Embryonic facial prominence (tissue), 1 donor: ENCODE measurements around the gene LRRC1.

Experiments used
- DNase-seq: peaks from one replicate; pipeline ENCODE4 v3.0.0-alpha.2; 2016; ENCODE audit errors: extremely low spot score

The LRRC1 gene

DNA sequence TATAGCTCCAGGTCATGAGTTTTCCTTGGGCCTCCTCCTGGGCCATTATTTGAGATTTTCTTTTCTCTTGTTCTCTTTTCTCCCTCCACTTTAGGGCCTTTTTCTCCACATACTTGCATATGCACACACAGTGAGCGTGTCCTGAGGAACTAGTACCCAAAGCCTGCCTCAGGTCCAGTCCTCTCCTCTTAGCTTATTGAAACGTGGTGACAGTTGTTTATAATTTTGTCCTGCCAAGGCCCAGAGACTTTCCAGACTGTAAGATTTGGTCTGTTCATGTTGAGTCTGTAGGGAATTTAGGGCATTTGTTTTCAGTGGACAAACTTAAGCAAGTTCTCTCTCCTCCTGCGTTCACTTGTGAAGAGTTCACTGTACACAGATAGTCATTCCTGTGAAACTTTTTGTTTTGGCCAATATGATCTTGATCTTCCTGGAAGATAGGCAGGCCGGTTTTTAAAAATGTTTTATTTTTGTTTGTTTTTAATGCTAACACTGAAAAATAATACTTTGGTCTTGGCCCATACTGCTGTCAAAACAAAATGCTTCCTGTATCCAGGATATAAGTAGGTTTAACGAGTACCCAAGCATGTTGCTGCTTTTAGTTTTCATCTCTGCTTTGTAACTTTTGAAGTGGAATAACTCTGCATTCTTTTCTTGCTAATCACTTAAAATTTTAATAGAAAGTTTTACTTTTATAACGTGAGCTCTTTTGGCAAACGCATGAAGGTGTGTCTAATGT is 20.7 kb downstream of the LRRC1 start:
- no peak for DNase-seq

DNA sequence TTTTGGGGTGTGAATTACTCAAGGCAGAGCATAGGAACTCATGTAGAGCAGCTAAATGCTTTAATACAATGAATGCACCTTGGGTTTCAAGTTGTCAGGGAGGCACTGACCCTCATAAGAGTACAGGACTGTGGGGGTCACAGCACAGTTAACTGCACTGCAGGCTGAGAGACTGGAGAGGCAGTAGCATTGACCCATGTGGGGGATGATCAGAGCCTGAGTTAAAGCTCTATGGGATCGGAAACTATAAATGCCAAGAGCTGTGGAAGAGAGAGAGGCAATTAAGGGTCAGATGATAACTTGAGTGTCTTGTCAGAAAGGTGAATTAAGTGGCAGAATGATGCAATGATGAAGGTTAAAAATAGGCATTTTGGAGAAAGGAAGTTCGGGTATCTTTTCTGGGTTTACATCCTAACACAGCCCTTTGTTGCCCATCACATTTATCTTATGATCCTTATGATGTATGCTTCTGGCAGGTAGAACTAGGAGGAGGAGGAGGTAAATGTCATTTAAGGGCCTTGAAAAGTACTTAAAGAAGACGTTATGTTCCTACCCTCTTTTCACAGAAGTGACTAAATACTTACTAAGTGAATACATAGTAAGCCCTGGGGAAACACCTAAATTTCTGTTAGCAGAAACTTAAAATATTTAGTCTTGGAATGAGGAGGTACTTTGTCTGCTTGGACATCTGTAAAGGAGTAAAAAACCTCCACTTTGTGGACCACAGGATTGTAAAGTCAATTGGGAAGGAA is 24.2 kb downstream of the LRRC1 start:
- DNase-seq = no peak

DNA sequence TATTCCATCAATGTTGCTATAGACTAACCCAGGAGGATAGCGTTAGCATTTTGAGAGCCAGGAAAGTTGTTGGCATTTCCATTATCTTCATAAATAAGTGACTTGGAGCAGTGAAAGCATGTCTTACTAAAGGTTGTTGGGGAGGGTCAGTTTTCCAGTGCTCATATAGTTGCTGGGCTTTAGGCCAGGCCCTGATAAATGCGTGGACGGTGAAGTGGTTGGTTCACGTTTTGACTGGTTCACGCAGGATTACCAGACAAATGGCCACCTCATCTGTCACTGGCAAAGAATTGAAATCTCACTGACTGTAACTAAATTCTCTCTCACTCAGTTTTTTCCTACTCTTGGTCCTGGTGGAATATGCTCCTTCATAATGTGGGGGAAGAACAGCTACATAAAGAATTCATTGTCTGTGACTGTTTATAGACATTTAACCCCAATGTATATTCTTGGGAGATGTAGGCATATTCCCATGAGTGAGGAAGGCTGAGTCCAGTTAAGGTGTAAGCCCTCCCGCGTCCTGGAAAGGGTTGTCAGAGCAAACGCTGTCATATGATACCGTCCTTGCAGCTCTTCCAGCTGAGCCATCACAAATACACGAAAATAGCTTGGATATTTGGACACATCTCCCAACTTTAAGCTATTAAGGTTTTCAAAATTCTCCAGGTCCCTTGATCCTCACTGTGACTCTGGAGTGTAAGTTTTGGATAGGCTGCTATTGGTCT is 27.8 kb downstream of the LRRC1 start:
- no peak for DNase-seq

DNA sequence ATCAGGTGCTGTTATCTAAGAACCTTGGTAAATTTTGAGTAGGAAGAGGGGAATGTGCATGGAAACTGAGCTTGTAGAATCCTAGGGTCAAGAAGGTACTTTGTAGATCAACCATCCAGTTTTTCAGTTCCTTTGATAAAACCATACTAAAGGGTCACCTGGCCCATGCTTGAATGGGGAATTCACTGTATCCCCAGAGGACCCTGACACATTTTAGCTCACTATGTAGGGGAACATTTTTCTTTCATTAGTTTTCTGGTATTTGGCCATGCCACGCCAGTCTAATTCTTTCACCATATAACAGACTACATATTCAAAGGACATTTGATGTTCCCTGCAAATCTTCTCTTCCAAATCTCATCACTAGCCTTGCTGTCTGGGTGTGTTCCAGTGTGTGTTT is 29.9 kb downstream of the LRRC1 start:
- DNase-seq = no peak

DNA sequence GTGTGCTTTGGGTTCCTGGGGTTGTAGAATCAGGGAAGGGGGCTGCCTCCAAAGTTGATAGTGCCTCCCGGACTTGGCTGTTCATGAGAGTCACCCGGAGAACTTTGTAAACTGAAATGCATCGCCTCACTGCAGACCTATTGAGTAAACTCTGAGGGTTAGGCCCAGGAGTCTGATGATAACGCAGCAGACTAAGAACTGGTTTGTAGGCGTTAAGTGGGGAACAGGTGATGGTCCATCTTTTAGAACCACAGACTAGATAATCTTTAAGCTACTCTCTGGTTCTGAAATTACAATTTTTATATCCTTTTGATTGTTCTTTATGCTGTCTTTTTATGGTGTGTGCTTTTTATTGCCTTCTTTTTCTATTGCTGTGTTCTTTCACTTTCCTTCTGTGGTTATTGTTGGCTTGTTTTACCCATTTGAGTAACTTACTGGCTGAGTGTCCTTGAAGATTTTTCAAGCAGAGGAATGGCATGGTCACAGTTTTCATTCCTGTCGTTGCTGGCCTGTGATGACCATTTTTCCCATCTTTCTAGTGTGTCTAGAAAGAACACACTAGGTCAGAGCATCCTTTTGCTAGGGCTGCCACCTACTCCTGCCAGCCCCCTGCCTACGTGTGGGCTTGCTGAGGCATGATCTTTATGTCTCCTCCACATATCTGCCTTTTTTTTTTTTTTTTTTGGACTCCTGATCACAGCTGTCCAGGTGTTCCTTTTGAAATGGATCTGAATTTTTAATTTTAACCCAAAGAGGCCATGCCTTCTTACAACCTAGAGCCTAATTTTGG is 30.9 kb downstream of the LRRC1 start:
- no peak for DNase-seq

DNA sequence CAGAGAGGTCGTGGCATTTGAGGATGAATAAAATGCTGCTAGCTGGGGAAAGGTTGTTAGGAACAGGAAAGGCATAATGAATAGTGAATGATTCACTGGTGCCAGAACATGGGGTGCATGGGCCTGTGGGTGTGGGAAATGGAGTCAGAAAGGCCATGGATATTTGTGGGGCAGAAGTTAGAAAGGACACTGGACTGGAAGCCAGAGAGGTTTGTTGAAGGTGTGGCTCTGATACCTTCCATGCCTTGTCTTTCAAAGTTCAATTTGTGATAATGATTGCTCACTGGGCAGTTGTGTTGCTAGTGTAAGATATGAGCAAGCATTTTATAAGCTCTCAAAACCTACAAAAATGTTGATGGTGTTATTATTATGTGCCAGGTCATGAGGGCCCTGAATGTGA is 32.7 kb downstream of the LRRC1 start:
- no peak for DNase-seq

DNA sequence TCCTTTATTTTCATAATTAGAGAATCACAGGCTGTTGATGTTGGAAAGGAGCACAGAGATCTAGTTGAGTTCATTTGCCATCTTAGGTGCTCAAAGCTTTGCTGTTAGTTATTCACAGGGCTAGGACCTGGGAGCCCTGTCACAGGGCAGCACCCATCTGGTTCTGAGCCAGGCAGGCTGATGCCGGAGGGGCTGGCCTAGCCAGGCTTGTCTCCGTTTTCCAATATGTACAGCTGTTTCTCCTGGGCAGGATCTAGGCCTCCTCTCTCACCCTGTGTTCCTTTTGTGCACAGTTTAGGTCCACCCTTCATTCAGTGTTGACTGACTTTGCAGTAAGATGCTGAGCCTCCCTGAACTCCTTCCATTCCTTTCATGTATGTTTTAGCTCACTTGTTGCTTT is 33.4 kb downstream of the LRRC1 start:
- no peak for DNase-seq

DNA sequence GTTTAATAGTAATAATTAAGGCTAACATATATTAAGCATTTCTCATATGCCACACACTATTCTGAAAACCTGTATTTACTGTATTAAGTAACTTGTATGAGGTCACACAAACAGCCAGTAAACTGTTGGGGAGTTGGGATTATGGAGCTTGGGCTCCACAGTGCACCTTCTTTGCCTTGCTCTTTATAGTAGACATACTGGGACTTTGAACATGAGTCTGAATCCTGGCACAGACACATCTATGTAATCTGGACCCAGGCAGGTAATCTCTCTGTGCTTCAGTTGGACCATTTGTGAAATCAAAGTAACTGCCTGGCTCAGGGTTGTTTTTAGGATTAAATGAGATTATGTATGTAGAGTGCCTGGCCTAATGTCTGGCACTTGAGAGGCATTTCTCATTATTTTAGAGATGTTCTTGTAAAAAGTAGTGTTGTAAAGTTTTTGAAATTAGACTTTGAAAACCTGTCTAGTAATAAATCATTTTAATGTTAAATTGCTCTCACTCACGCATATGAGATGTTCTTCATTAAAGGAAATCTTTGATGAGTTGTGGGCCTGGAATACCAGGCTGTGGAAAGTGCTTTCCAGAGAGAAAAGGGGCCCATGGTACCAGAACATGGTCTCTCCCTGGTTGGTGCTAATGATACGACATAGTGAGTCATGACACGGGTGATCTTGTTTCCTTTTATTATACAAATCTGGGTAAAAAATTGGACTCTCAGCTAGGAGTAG is 34.3 kb downstream of the LRRC1 start:
- DNase-seq = no peak

DNA sequence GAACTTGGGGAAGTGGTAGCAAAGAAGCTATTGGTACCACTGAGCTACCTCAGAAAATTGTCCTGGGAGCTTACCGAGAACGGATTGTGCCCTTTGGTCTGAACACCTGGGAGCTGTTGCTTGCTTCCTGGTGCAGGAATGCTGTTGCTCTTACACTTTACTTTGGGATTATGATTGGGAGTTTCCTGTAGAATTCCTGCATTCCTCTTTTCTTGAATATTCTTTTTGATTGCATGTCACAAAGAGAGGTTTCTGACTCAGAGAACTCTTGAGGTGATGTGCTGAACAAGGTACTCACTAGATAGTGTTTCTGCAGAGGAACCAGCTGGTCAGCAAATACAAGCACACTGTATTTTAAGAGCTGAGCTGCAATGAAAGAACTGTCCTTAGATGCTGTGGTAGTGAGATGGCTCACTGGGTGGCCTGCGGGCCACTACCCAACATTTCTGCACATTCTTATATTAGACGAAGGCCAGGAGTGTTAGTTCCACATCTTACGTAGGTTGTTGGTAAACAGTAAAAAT is 35.0 kb downstream of the LRRC1 start:
- no peak for DNase-seq

DNA sequence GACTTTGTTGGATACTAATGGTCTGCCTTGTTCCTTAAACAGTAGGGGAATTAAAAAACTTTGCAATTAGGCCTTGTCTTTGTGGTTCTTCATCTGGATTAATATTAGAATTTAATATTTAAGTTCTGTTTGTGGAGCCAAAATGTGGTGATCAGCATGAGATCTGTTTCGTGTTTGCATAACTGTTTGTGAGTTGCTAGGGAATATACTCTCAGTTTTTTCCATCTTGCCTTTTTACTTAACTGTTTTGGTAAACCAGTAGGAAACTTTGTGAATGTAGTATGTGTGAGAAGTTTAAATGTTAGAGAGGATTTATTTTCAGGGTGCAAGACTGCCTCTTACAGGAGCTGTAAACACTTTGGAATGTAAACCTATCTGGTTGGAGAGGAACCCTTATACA is 35.6 kb downstream of the LRRC1 start:
- DNase-seq = peak; percentile 42

DNA sequence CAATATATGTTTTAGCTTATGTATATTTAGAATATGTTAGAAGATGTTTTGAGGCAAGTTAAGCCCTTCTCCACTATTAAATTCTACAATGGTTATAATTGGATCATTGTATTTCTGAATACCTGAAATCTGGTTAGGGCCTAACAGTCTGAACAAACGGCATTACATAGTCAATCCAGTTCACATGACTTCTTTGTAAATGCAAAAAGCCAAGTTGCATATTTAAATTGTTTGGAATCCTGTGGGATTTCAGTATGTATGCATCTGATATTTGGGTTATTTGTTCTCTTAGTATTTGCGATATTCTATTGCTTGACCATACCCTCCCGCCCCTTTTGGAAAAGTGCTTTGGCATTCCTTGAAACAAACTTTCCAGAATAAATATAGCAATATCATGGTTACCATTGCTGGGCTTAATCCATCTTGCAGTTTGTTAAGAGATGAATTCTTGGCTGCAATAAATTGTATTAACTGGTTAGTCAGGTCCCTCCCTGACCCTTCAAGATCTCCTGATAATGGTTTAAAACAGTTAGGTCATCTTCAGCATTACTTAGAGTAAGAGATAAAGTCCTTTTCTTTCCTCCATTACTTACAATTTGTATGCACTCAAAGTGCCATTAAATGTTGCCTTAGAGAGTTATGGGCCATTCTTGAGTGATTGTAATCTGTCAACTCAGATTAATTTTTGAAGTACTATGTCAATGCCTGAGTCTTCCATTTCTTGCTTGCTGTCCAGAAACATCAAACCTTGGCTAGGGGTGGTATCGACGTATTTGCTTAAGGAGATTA is 36.5 kb downstream of the LRRC1 start:
- DNase-seq = no peak

DNA sequence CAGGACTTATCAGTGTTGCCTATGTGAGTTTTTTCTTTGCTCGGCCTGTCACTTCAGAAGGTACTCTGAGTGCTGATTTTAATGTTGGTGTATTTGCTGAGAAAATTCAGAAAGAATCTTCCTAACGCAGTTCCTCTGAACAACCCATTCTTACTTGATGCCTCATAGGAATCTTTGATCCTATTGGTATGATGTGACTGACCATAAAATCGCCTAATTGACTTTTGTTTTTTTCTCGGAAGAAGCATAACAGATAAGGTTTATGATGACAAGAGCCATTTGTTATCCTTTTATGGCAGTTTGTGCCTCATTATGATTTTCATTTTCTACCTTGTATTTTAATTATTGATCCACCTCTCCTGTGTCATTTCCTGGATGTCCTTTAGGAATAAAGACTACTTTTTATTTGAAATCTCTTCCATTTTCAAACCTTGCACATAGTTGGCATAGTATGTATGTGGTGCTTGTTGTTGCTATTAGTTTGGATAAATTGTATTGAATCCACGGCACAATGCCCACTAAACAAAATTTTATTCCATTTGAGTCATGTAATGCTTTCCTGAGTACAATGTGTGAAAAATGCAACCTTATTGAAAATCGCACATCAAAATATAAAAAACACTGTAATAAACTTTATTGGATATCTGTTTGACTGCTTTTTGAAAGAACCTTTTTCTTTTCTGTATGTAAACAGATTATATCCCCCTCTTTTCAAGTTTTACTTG is 37.3 kb downstream of the LRRC1 start:
- DNase-seq = no peak

DNA sequence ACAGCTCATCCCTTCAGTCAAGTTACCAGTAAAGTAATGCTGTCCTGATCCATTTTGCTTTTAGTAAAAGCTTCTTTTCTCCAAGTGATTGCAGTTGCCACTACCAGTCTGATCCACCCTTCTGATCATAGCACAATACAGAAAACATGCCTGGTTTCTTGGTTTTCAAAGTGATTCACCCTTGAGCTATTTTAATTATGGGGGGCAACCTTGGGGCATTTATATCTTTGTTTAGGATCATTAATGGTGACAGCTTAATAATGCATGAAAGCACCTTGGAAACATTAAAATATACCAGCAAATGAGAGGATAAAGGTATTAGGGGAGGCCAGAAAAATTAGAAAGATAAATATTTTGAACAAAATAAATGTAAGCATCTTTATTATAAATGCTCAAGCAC is 38.4 kb downstream of the LRRC1 start:
- no peak for DNase-seq

DNA sequence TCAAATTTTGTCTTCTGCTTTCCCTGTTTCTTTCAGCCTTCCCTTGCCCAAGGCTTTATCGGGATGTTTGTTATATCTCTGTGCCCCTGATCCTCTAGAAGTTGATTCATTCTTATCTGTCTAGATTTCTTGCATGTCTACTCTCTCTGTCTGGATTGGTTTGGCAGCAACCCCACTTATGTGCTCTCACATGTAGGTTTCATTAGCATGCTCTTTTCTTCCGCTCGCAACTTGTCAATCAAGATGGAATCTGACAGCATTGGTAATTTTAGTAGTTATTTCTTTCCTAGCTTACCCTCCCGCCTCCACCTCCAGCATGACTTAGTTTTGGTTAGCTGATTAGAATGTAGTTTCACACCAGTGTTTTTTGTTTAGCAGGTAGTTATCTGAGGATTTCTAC is 39.3 kb downstream of the LRRC1 start:
- no peak for DNase-seq

DNA sequence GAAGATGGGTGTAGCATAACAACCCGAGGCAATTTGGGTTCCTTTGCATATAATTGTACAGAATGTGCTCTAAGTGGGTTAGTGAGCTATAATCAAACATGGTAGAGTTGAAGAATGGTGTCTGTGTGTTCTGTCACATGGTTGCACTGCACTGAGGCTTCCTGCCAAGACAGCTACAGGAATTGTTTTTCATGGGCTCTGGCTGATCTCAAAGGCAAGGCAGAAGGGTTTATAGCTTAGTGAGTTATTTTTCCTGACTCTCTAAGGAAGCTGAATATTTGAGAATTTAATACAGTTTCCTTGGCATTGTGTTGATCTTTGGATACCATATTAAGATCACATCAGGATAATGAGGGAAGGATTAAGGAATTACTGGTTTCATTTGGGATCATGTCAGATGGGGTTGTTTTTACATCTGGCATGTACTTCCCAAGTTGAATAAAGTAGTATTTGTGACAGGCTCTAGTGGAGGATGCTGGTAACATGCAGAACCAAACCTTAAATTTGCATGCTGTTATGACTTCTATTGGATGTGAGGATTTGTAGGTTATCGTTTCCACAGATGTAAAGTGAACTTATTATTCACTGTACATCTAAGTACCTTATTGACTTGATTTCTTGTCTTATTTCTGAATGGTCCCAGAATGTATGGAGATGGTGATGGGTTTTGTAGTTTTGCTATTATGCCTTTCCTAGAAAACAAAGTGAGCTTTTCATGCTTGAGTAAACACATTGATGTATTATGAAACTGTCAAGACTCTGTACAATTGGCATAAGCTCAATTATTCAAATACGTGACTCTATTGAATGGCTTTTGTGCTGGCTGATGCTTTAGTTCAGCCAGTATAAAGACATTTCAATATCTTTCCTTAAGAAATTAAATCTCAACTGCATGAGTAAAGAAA is 43.3 kb downstream of the LRRC1 start:
- no peak for DNase-seq

DNA sequence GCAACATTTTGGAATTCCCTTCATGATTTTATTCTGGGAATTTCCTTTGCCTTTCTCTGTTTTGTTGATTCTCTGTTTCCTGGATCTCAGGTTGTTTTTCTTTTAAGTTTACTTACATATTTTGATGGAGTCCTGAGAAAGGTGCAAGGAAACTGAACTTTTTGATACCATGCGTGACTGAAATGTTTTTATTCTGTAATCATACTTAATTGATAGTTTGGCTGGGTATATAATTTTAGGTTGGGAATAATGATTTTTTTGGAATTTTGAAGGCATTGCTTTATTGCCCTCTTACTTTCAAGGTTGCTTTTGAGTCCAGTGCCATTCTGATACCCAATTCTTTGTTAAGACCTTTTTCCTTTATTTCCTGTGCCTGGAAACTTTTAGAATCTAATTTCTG is 45.2 kb downstream of the LRRC1 start:
- no peak for DNase-seq

DNA sequence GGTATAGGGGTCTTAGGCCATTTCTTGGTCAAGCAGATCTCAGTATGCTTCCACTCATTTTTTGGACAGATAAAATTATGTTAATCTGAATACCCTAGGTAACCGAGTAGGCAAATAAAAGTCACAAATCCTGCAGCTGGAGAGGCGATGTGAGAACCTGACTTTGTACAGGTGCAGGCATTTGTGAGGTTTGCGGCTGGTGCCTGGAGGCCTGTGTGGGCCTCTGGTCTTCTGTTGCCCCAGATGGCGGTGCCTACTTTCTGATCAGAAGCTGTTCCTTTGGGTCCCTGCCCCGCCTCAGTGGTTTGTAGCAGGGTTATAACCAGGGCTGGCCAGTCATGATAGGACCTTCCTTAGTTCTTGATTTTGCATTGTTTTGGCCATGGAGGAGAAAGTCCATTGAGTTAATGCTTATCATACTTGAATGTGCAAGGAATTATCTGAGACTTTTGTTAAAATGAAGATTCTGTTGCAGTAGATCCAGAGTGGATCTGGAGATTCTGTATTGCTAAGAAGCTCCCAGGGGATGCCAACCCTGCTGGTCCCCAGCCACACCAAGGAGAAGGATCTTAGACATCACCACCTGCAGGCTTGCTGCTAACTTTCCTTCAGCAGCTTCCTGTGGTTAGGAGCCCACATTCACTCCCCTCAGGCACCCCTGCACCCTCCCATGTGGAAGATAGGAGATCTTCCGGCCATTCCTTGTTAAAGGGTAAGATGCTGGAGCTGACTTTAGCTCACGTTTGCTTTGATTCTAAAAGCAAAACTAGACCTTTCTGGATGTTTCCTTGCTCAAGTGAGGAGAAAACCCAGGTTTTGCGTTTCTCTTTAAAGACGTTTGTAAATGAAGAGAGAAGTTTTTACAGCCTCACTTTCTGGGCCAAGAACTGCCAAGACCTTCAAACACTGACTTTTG is 50.7 kb downstream of the LRRC1 start:
- no peak for DNase-seq
